K562 (cell line): ENCODE measurements around the gene CENPB. TPM values are rescaled to one million over a fixed set of nuclear protein-coding genes. Genes with fewer than 3 reads are reported as not detected.

Experiments
- ETS1 ChIP-seq: conservative IDR thresholded peaks from 2 replicates; pipeline ENCODE4 v1.6.1; 2011; ENCODE audit warnings: low read depth, mild to moderate bottlenecking, low read length; ENCODE audit not compliant: control insufficient read depth
- GATAD2A ChIP-seq: fragments of 450-650 bp; IDR thresholded peaks from 2 replicates; pipeline ENCODE4 v1.6.1; 2017
- HES1 ChIP-seq: fragments of 450-650 bp; IDR thresholded peaks from 2 replicates; pipeline ENCODE4 v1.6.1; 2016; ENCODE audit warnings: low read depth, mild to moderate bottlenecking, moderate library complexity
- ZNF217 ChIP-seq: sonication (generic); formaldehyde crosslinking; IDR thresholded peaks from 2 replicates; pipeline ENCODE4 v1.8.0; 2022; ENCODE audit warnings: mild to moderate bottlenecking, missing genetic modification reagents
- ZNF609 ChIP-seq: sonication (generic); formaldehyde crosslinking; IDR thresholded peaks from 2 replicates; pipeline ENCODE4 v1.8.1; 2023; ENCODE audit warnings: missing genetic modification reagents, mild to moderate bottlenecking, borderline replicate concordance
- polyA plus RNA-seq, 8 experiments: library from polyadenylated mRNA; depleted of rRNA in 4 of 8; stranded (reverse) in 5 of 8; unstranded in 3 of 8; fragments of >200 nt; fragmentation: Nextera tagmentation in 2 of 8; fragmentation: Illumina TruSeq in 1 of 8; extraction: Ambion mirVana in 2 of 8; extraction: Trizol in 1 of 8; gene quantifications; 2 replicates each; pipeline versions ENCODE4 v1.2.1 to v1.2.3, GENCODE V29; 2011 to 2014; ENCODE audit warnings: inconsistent platforms in 1 of 8, missing spikeins in 1 of 8
- total RNA-seq, 7 experiments: library from RNA; depleted of rRNA in 6 of 7; stranded (reverse); fragments of >200 nt in 6 of 7; fragmentation: Illumina TruSeq in 2 of 7; extraction: Trizol in 2 of 7; gene quantifications; 2 replicates each; pipeline versions ENCODE4 v1.2.1 to v1.2.3, GENCODE V29; 2011 to 2021; ENCODE audit warnings: low replicate concordance in 1 of 7

CENPB gene
- total and polyA plus RNA-seq, 9 of the 15 experiments (the other 6 are each of a cell fraction or from before 2014, with no cell fraction given) = 0.17 to 70.8 (median 24.9) TPM

GRCh38 chr20:3738111-3739053 is 48.2 kb downstream of the CENPB start (continued):
- no peak for TF ChIP-seq ETS1
- no peak for TF ChIP-seq ZNF217
- TF ChIP-seq ZNF609 (CRISPR knock-in tag) = no peak
- no peak for TF ChIP-seq HES1
- no peak for TF ChIP-seq GATAD2A
